Ishikawa (cell line): ENCODE results near the gene TUBA4A.

Experiments used
- CEBPB ChIP-seq: IDR thresholded peaks from 2 replicates; pipeline ENCODE4 v1.6.1; 2012
- EP300 ChIP-seq: IDR thresholded peaks from 2 replicates; pipeline ENCODE4 v1.6.1; 2012; ENCODE audit warnings: borderline replicate concordance
- FOXM1 ChIP-seq: IDR thresholded peaks from 2 replicates; pipeline ENCODE4 v1.6.1; 2012; ENCODE audit warnings: low read depth, borderline replicate concordance
- NFIC ChIP-seq: IDR thresholded peaks from 2 replicates; pipeline ENCODE4 v1.6.1; 2012
- TAF1 ChIP-seq: IDR thresholded peaks from 2 replicates; pipeline ENCODE4 v1.6.1; 2012; ENCODE audit warnings: low read depth, mild to moderate bottlenecking
- TCF12 ChIP-seq: IDR thresholded peaks from 2 replicates; pipeline ENCODE4 v1.6.1; 2012; ENCODE audit warnings: low read depth
- TEAD4 ChIP-seq: IDR thresholded peaks from 2 replicates; pipeline ENCODE4 v1.6.1; 2012
- YY1 ChIP-seq: IDR thresholded peaks from 2 replicates; pipeline ENCODE4 v1.6.1; 2012; ENCODE audit warnings: low read depth
- TF ChIP-seq, protein P1 (sequence below): IDR thresholded peaks from 2 replicates; pipeline ENCODE4 v1.6.1; 2012

DNA sequence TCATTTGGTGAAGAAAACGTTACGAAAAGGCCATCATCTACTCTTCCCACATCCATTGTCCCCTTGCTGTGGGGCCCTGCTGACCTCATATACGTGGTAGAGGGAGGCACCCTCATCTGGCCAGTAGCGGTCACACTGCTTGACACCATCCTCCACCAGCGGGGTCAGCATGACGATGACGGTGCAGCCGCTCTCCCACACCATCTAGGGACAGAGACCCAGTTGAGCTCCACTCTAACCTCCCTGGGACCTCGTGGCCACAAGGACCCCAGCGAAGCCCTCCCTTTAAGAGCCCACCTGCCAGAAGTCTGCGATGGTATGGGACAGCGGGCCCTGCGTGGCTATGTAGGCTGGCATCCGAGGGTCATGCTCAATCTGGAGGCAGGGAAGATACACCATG lies 42.4 kb upstream of the TUBA4A start:
- TF ChIP-seq, protein P1, sequence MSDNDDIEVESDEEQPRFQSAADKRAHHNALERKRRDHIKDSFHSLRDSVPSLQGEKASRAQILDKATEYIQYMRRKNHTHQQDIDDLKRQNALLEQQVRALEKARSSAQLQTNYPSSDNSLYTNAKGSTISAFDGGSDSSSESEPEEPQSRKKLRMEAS = no peak
- TF ChIP-seq CEBPB (no peak), TEAD4 (no peak), FOXM1 (no peak), TAF1 (no peak), EP300 (no peak), NFIC (no peak), TCF12 (no peak), YY1 (no peak)
